Neuronal stem cell (in vitro differentiated cells): ENCODE measurements around the gene C1orf50.

Experiments
- DNase-seq: peaks from one replicate; pipeline ENCODE4 v3.0.0-alpha.2; 2013; ENCODE audit warnings: low spot score
- H2AFZ ChIP-seq: one replicate; pipeline ENCODE4 v1.6.1; 2013; ENCODE audit warnings: mild to moderate bottlenecking, low read length, inconsistent platforms
- H2AK5ac ChIP-seq: 2 replicates; pipeline ENCODE4 v1.6.1; 2013; ENCODE audit warnings: low read depth, mild to moderate bottlenecking, inconsistent platforms, low read length, moderate library complexity, mixed read lengths
- H2BK120ac ChIP-seq: 2 replicates; pipeline ENCODE4 v1.6.1; 2013; ENCODE audit warnings: low read depth, mild to moderate bottlenecking, inconsistent platforms, low read length, moderate library complexity, mixed read lengths
- H2BK12ac ChIP-seq: one replicate; pipeline ENCODE4 v1.6.1; 2013; ENCODE audit warnings: low read length, inconsistent platforms
- H2BK15ac ChIP-seq: 2 replicates; pipeline ENCODE4 v1.6.1; 2013; ENCODE audit warnings: mild to moderate bottlenecking, low read length, inconsistent platforms, mixed read lengths
- H2BK5ac ChIP-seq: one replicate; pipeline ENCODE4 v1.6.1; 2013; ENCODE audit warnings: inconsistent platforms, mild to moderate bottlenecking, low read length, moderate library complexity
- H3K14ac ChIP-seq: one replicate; pipeline ENCODE4 v1.6.1; 2013; ENCODE audit warnings: low read length, inconsistent platforms
- H3K18ac ChIP-seq: 2 replicates; pipeline ENCODE4 v1.6.1; 2013; ENCODE audit warnings: low read length, inconsistent platforms
- H3K23ac ChIP-seq: 2 replicates; pipeline ENCODE4 v1.6.1; 2013; ENCODE audit warnings: low read depth, mild to moderate bottlenecking, mixed read lengths, low read length, inconsistent platforms; ENCODE audit not compliant: poor library complexity
- H3K27ac ChIP-seq: replicated peaks from 3 replicates; pipeline ENCODE4 v1.5.1; 2013; ENCODE audit warnings: low read length, inconsistent platforms
- H3K27me3 ChIP-seq, 3 experiments: 2 replicates each; pipeline ENCODE4 v1.6.1; 2013; ENCODE audit warnings: low read length in 3 of 3, mild to moderate bottlenecking in 2 of 3, inconsistent platforms in 1 of 3, low read depth in 1 of 3, mixed read lengths in 1 of 3, moderate library complexity in 1 of 3; ENCODE audit not compliant: control insufficient read depth in 3 of 3, insufficient read depth in 3 of 3
- H3K36me3 ChIP-seq, 2 donors: replicated peaks in 1 of 2; 2 replicates each; pipeline ENCODE4 v1.6.1; 2013; ENCODE audit warnings: low read length in 2 of 2; ENCODE audit not compliant: control insufficient read depth in 2 of 2, insufficient read depth in 2 of 2
- H3K4ac ChIP-seq: 2 replicates; pipeline ENCODE4 v1.6.1; 2013; ENCODE audit warnings: inconsistent platforms, mild to moderate bottlenecking, low read length, moderate library complexity
- H3K4me1 ChIP-seq, 2 donors: 1 replicate in 1 of 2; 2 replicates in 1 of 2; pipeline ENCODE4 v1.6.1; 2013; ENCODE audit warnings: low read length in 2 of 2, low read depth in 1 of 2; ENCODE audit not compliant: control insufficient read depth in 2 of 2, insufficient read depth in 1 of 2
- H3K4me2 ChIP-seq: one replicate; pipeline ENCODE4 v1.6.1; 2013; ENCODE audit warnings: mild to moderate bottlenecking, low read length, inconsistent platforms; ENCODE audit not compliant: insufficient read depth, poor library complexity, severe bottlenecking
- H3K4me3 ChIP-seq, 2 donors: 2 replicates each; pipeline ENCODE4 v1.5.1; 2013; ENCODE audit warnings: low read length in 2 of 2, mild to moderate bottlenecking in 2 of 2, inconsistent platforms in 1 of 2, moderate library complexity in 1 of 2
- H3K79me1 ChIP-seq: one replicate; pipeline ENCODE4 v1.6.1; 2013; ENCODE audit warnings: low read depth, mild to moderate bottlenecking, inconsistent platforms, low read length, moderate library complexity
- H3K9ac ChIP-seq: one replicate; pipeline ENCODE4 v1.6.1; 2013; ENCODE audit warnings: mild to moderate bottlenecking, low read depth, low read length, inconsistent platforms; ENCODE audit not compliant: poor library complexity
- H3K9me3 ChIP-seq, 2 donors: replicated peaks in 1 of 2; 2 replicates each; pipeline versions ENCODE3 to v1.6.1; 2013; ENCODE audit warnings: low read length in 2 of 2, mild to moderate bottlenecking in 2 of 2, inconsistent platforms in 1 of 2, low read depth in 1 of 2, mixed read lengths in 1 of 2, moderate library complexity in 1 of 2; ENCODE audit not compliant: control insufficient read depth in 2 of 2, insufficient read depth in 1 of 2
- H4K8ac ChIP-seq: one replicate; pipeline ENCODE4 v1.6.1; 2013; ENCODE audit warnings: low read depth, mild to moderate bottlenecking, inconsistent platforms, low read length, moderate library complexity
- H4K91ac ChIP-seq: one replicate; pipeline ENCODE4 v1.6.1; 2013; ENCODE audit warnings: low read length, low read depth, mild to moderate bottlenecking, inconsistent platforms; ENCODE audit not compliant: poor library complexity
- WGBS, 2 donors: extraction: QIAGEN DNeasy Blood & Tissue Kit; methylation state at CpG; one replicate each; pipeline ENCODE4 v1.1.7; 2013; ENCODE audit warnings: missing lambda C conversion rate in 2 of 2, mixed read lengths in 1 of 2; ENCODE audit not compliant: insufficient read length in 2 of 2, insufficient replicate concordance in 1 of 2; ENCODE audit errors: extremely low coverage in 2 of 2; 5-methylcytosine and 5-hydroxymethylcytosine counted together

Gene C1orf50

DNA sequence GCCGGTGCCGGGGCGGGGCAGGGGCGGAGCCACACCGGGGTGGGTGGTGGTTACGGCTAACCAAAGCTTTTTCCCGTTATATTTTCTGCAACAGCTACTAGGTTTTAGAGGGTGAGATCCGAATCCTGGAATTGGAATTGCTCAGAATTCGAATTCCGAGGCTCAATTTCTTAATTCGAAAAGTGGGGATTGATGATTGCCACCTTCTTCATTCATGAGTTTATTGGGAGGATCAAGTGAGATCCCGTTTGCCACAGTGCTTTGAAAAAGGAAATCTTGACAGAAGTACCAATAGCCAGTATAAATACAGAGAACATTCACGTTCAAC lies 50.4 kb downstream of the C1orf50 start:
- H2BK15ac ChIP-seq = no peak overlapping the region
- H3K9ac ChIP-seq = no peak overlapping the region
- H3K14ac ChIP-seq = no peak overlapping the region
- peak overlapping the region; percentile 99 for H2AFZ ChIP-seq
- H3K36me3 ChIP-seq = peaks cover 0 to 9% of the 10 kb centered on the region in 2 donors
- H3K4me1 ChIP-seq = peaks cover 3 to 6% of the 10 kb centered on the region in 2 donors
- no peak overlapping the region for H2BK120ac ChIP-seq
- H3K79me1 ChIP-seq = peaks cover 1% of the 10 kb centered on the region
- no peak overlapping the region for H4K8ac ChIP-seq
- no peak overlapping the region for H3K4ac ChIP-seq
- no peak for DNase-seq
- peak overlapping the region; percentile 90 for H2BK5ac ChIP-seq
- H2AK5ac ChIP-seq = no peak overlapping the region
- peak overlapping the region; percentile 37 for H3K4me2 ChIP-seq
- no peak overlapping the region for H3K23ac ChIP-seq
- WGBS, 2 donors = no CpG with 5 or more reads among the region's 13 CpGs
- H3K27me3 ChIP-seq = no peaks in the 10 kb centered on the region
- peak overlapping the region in 1 of 2 donors; percentile 74 for H3K4me3 ChIP-seq
- no peak overlapping the region for H3K18ac ChIP-seq
- no peaks in the 10 kb centered on the region for H3K9me3 ChIP-seq
- no peak overlapping the region for H3K27ac ChIP-seq
- H2BK12ac ChIP-seq = no peak overlapping the region
- no peak overlapping the region for H4K91ac ChIP-seq

DNA sequence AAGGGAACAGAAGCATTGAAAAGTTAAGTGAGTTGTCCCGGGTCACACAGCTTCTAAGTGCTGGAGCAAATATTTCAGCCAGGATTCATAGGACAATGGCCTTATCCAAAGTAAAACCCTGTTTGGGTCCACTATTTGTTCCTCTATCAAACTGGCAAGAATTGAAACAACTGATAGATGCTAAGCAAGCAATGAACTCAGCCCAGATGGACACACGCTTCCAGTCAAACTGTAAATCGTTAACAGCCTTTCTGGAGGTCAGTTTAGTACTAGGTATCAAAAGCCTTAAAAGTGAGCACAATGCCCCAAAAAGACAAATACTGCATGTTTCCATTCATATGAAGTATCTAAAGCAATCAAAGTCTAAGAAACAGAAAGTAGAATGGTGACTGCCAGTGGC lies 50.9 kb downstream of the C1orf50 start:
- H3K4me3 ChIP-seq = no peak overlapping the region
- no peak overlapping the region for H3K23ac ChIP-seq
- no peaks in the 10 kb centered on the region for H3K9me3 ChIP-seq

DNA sequence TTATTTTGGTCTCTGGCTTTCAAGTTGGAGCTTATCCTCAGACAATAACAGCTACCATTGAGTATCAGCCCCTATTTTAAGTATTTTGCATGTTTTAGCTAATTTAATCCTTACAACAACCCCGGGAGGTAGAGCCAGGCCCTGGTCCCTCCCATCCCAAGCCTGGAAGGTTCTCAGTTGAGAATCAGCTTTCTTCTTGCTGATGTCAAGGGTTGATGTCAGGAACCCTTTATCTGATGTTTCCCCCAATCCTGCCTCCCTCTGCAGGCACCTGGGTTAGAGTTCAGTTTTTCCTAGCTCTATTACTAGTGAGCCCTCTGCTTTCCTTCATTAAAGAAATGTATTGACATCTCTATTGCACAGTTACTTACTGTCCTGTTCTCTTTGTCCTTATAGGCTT lies 53.8 kb downstream of the C1orf50 start:
- Histone ChIP-seq H3K9me3 (no peaks in the 10 kb centered on the region), H3K4me3 (no peak overlapping the region), H4K91ac (no peak overlapping the region), H3K27ac (no peak overlapping the region), H2BK15ac (no peak overlapping the region), H3K4ac (no peak overlapping the region), H3K9ac (no peak overlapping the region), H3K27me3 (no peaks in the 10 kb centered on the region), H3K4me2 (no peak overlapping the region), H3K79me1 (no peaks in the 10 kb centered on the region), H2BK120ac (no peak overlapping the region), H2AK5ac (no peak overlapping the region), H2AFZ (peak overlapping the region; percentile 31), H2BK5ac (no peak overlapping the region), H3K23ac (no peak overlapping the region), H2BK12ac (no peak overlapping the region), H4K8ac (no peak overlapping the region), H3K14ac (no peak overlapping the region), H3K36me3 (peaks cover 0 to 3% of the 10 kb centered on the region in 2 donors), H3K4me1 (peaks cover 3 to 4% of the 10 kb centered on the region in 2 donors), H3K18ac (no peak overlapping the region)
- DNase-seq = no peak
- no CpG with 5 or more reads among the region's 1 CpG for WGBS, 2 donors

More for the DNA sequence above, 50.9 kb downstream of the C1orf50 start:
- DNase-seq = no peak
- Histone ChIP-seq H3K4ac (no peak overlapping the region), H3K4me1 (peaks cover 3 to 6% of the 10 kb centered on the region in 2 donors), H3K4me2 (no peak overlapping the region), H4K91ac (no peak overlapping the region), H2AFZ (peak overlapping the region; percentile 99), H4K8ac (no peak overlapping the region), H2BK5ac (no peak overlapping the region), H3K79me1 (peaks cover 1% of the 10 kb centered on the region), H2AK5ac (no peak overlapping the region), H2BK120ac (no peak overlapping the region), H3K9ac (no peak overlapping the region), H3K27ac (no peak overlapping the region), H2BK12ac (no peak overlapping the region), H3K14ac (no peak overlapping the region), H3K18ac (no peak overlapping the region), H3K36me3 (peaks cover 0 to 9% of the 10 kb centered on the region in 2 donors), H3K27me3 (no peaks in the 10 kb centered on the region), H2BK15ac (no peak overlapping the region)
- no CpG with 5 or more reads among the region's 3 CpGs for WGBS, 2 donors

DNA sequence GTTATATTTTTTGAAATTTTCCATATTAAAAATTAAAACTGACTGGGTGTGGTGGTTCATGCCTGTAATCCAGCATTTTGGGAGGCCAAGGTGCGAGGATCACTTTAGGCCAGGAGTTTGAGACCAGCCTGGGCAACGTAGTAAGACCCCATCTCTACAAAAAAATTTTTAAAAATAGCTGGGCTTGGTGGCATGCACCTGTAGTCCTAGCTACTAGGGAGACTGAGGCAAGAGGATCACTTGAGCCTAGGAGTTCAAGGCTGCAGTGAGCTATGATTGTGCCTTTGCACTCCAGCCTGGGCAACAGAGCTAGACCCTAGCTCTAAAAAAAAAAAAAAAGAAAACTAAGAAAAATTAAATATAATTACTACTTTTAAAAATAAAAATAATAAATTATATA lies 54.6 kb downstream of the C1orf50 start:
- H3K4me1 ChIP-seq = no peaks in the 10 kb centered on the region

More for the DNA sequence above, 54.6 kb downstream of the C1orf50 start:
- H2BK12ac ChIP-seq = no peak overlapping the region
- H3K18ac ChIP-seq = no peak overlapping the region
- H3K14ac ChIP-seq = no peak overlapping the region
- no peak overlapping the region for H3K27ac ChIP-seq
- no peaks in the 10 kb centered on the region for H3K36me3 ChIP-seq
- H3K4me2 ChIP-seq = no peak overlapping the region
- H2AFZ ChIP-seq = no peak overlapping the region
- no peak overlapping the region for H3K23ac ChIP-seq
- H3K9ac ChIP-seq = no peak overlapping the region
- DNase-seq = no peak
- no peak overlapping the region for H3K4me3 ChIP-seq
- H4K8ac ChIP-seq = no peak overlapping the region
- H3K4ac ChIP-seq = no peak overlapping the region
- no peak overlapping the region for H2BK15ac ChIP-seq
- no peaks in the 10 kb centered on the region for H3K9me3 ChIP-seq
- no CpG with 5 or more reads among the region's 2 CpGs for WGBS, 2 donors
- no peak overlapping the region for H2BK5ac ChIP-seq
- H3K79me1 ChIP-seq = no peaks in the 10 kb centered on the region
- H2AK5ac ChIP-seq = no peak overlapping the region
- no peaks in the 10 kb centered on the region for H3K27me3 ChIP-seq
- H4K91ac ChIP-seq = no peak overlapping the region
- H2BK120ac ChIP-seq = no peak overlapping the region
